Left lung (tissue), 10 donors: Measurements from ENCODE around the gene PNPLA7. TPM values are rescaled to one million over a fixed set of nuclear protein-coding genes. Genes with fewer than 3 reads are reported as not detected.
A peak's percentile ranks its signal among the peaks of the same experiment; 100 is the strongest.
"Not testable (repeated sequence)": the region's sequence is repeated elsewhere in the genome, so short reads cannot be mapped to it uniquely, and the experiment has no call there.

Experiments
- ATAC-seq: fragments of 200-7000 bp; cut with Tn5 transposase; one replicate; pipeline ENCODE4 v1.9.1; 2020; ENCODE audit warnings: moderate library complexity
- DNase-seq, 4 donors: peaks; one replicate each; pipeline ENCODE4 v3.0.0-alpha.2; 2013 to 2020
- H3K27ac ChIP-seq, 2 donors: fragments of 200-600 bp; sonication (generic) in 1 of 2; one replicate each; pipeline versions ENCODE4 v1.5.0 to v1.8.0; 2020 to 2021
- H3K27me3 ChIP-seq, 2 donors: fragments of 200-600 bp; sonication (generic) in 1 of 2; one replicate each; pipeline versions ENCODE4 v1.5.0 to v1.8.0; 2020 to 2021
- H3K36me3 ChIP-seq, 2 donors: fragments of 200-600 bp; sonication (generic) in 1 of 2; one replicate each; pipeline versions ENCODE4 v1.5.0 to v1.8.0; 2020 to 2021
- H3K4me1 ChIP-seq, 2 donors: fragments of 200-600 bp; one replicate each; pipeline ENCODE4 v1.8.0; 2021
- H3K4me3 ChIP-seq, 2 donors: fragments of 200-600 bp; sonication (generic) in 1 of 2; one replicate each; pipeline versions ENCODE4 v1.5.0 to v1.8.0; 2020 to 2021; ENCODE audit warnings: mild to moderate bottlenecking in 1 of 2
- H3K9me3 ChIP-seq, 2 donors: fragments of 200-600 bp; sonication (generic) in 1 of 2; one replicate each; pipeline versions ENCODE4 v1.5.0 to v1.8.0; 2020 to 2021
- intact Hi-C, 2 donors: fragments of 100-400 bp; cut with DNase I; formaldehyde crosslinking; loops; one replicate each; pipeline versions ENCODE4 v1.11.2 to v1.14.2; 2022
- polyA plus RNA-seq, 6 donors: library from polyadenylated mRNA; unstranded; fragments of 120-200 nt; gene quantifications; one replicate each; pipeline ENCODE4 v1.2.1, GENCODE V29; 2013; ENCODE audit not compliant: insufficient read length in 6 of 6
- total RNA-seq, 2 donors: library from RNA; stranded (reverse); fragmentation: NEBNext Ultra II Directional; extraction: Animal tissue kit (Norgen Biotek cat#: 25700); gene quantifications; one replicate each; pipeline ENCODE4 v1.2.1, GENCODE V29; 2021
- TF ChIP-seq, protein P1 (sequence below), 2 donors: fragments of 200-600 bp; sonication (generic) in 1 of 2; IDR thresholded peaks; one replicate each; pipeline versions ENCODE4 v1.5.0 to v1.8.0; 2021; ENCODE audit warnings: antibody characterized with exemption in 2 of 2
- donor health status: DM: no; HTN: yes; CAD: no.
- donor health status: DM: no; HTN: no; CAD: no.

The PNPLA7 gene
- total and polyA plus RNA-seq, 8 donors: 2.9 to 8.9 (median 4.9) TPM

DNA sequence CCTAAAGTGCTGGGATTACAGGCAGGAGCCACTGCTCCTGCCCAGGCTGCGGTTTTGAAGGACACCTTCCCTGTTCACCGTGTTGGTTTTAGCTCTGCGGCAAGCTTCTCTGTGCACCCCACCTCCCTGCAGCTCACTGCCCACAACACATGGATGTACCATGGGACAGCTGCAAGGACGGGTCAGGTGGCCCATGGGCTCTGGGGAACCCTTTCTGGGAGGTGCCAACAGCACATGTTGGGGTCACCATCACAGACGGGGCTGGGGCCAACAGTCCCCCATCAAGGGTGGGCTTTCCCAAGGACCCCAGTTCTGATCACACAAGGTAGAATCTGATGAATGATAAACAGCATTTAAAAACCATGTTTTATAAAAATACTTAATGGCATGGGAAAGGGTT, 134.8 kb downstream of the PNPLA7 start:
- DNase-seq (no peak), ATAC-seq (no peak)
- Histone ChIP-seq H3K27me3 (peaks cover 0 to 15% of the 10 kb centered on the region in 2 donors), H3K9me3 (no peaks in the 10 kb centered on the region), H3K4me3 (no peak overlapping the region), H3K36me3 (peaks cover 0 to 5% of the 10 kb centered on the region in 2 donors), H3K27ac (no peak overlapping the region), H3K4me1 (peaks cover 7 to 26% of the 10 kb centered on the region in 2 donors)
- TF ChIP-seq, protein P1, sequence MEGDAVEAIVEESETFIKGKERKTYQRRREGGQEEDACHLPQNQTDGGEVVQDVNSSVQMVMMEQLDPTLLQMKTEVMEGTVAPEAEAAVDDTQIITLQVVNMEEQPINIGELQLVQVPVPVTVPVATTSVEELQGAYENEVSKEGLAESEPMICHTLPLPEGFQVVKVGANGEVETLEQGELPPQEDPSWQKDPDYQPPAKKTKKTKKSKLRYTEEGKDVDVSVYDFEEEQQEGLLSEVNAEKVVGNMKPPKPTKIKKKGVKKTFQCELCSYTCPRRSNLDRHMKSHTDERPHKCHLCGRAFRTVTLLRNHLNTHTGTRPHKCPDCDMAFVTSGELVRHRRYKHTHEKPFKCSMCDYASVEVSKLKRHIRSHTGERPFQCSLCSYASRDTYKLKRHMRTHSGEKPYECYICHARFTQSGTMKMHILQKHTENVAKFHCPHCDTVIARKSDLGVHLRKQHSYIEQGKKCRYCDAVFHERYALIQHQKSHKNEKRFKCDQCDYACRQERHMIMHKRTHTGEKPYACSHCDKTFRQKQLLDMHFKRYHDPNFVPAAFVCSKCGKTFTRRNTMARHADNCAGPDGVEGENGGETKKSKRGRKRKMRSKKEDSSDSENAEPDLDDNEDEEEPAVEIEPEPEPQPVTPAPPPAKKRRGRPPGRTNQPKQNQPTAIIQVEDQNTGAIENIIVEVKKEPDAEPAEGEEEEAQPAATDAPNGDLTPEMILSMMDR (IDR thresholded peaks at IDR 0.05): no peak
- intact Hi-C loops: no loop called here

- peak in 1 of 4 donors; percentile 67 for DNase-seq
- H3K9me3 ChIP-seq: no peaks in the 10 kb centered on the region
- no peak for ATAC-seq
- peaks cover 0 to 5% of the 10 kb centered on the region in 2 donors for H3K36me3 ChIP-seq
- intact Hi-C loops: no loop called here
- peak overlapping the region; percentile 78 to 83 for H3K27ac ChIP-seq
- peaks cover 0 to 21% of the 10 kb centered on the region in 2 donors for H3K27me3 ChIP-seq
- H3K4me1 ChIP-seq: peaks cover 7 to 32% of the 10 kb centered on the region in 2 donors
- TF ChIP-seq, protein P1 (IDR thresholded peaks at IDR 0.05): no peak
- no peak overlapping the region for H3K4me3 ChIP-seq
These were observed 137.8 kb downstream of the PNPLA7 start for GRCh38 chr9:137412431-137412830.

GRCh38 chr9:137411645-137412380, 138.4 kb downstream of the PNPLA7 start:
- Histone ChIP-seq H3K4me3 (peak overlapping the region in 1 of 2 donors; percentile 10), H3K27ac (peak overlapping the region; percentile 78 to 83), H3K9me3 (no peaks in the 10 kb centered on the region), H3K4me1 (peaks cover 13 to 38% of the 10 kb centered on the region in 2 donors), H3K27me3 (peaks cover 0 to 27% of the 10 kb centered on the region in 2 donors), H3K36me3 (no peaks in the 10 kb centered on the region)
- intact Hi-C loops: no loop called here
- peak; percentile 71 for ATAC-seq
- TF ChIP-seq, protein P1 (IDR thresholded peaks at IDR 0.05): no peak
- DNase-seq: peak in 2 of 4 donors; percentile 81 to 90

GRCh38 chr9:137411260-137411644, 138.9 kb downstream of the PNPLA7 start:
- intact Hi-C loops: no loop called here
- H3K36me3 ChIP-seq: no peaks in the 10 kb centered on the region
- no peak for ATAC-seq
- DNase-seq: peak in 1 of 4 donors; percentile 75
- H3K4me1 ChIP-seq: peaks cover 17 to 43% of the 10 kb centered on the region in 2 donors
- TF ChIP-seq, protein P1 (IDR thresholded peaks at IDR 0.05): no peak
- H3K27ac ChIP-seq: peak overlapping the region; percentile 7 to 54
- peaks cover 0 to 33% of the 10 kb centered on the region in 2 donors for H3K27me3 ChIP-seq
- H3K4me3 ChIP-seq: peak overlapping the region in 1 of 2 donors; percentile 10
- no peaks in the 10 kb centered on the region for H3K9me3 ChIP-seq

GRCh38 chr9:137410891-137411249, 139.3 kb downstream of the PNPLA7 start:
- Histone ChIP-seq H3K4me3 (peak overlapping the region in 1 of 2 donors; percentile 10), H3K4me1 (peaks cover 17 to 46% of the 10 kb centered on the region in 2 donors), H3K27me3 (peaks cover 0 to 36% of the 10 kb centered on the region in 2 donors), H3K27ac (peak overlapping the region; percentile 7 to 54), H3K9me3 (no peaks in the 10 kb centered on the region), H3K36me3 (no peaks in the 10 kb centered on the region)
- TF ChIP-seq, protein P1 (IDR thresholded peaks at IDR 0.05): no peak
- DNase-seq (peak in 1 of 4 donors; percentile 55), ATAC-seq (no peak)
- intact Hi-C loops: no loop called here

GRCh38 chr9:137410236-137410890, 139.8 kb downstream of the PNPLA7 start:
- H3K4me3 ChIP-seq, ATAC-seq, H3K9me3 ChIP-seq, H3K36me3 ChIP-seq, intact Hi-C loops: not testable (repeated sequence)
- Histone ChIP-seq H3K27ac (peak overlapping the region in 1 of 2 donors; percentile 54), H3K4me1 (peaks cover 17 to 49% of the 10 kb centered on the region in 2 donors), H3K27me3 (peaks cover 0 to 38% of the 10 kb centered on the region in 2 donors)
- DNase-seq: peak in 1 of 4 donors; percentile 49
